Measurements from ENCODE around the gene PAN2.
A peak's percentile ranks its signal among the peaks of the same experiment; 100 is the strongest.
"Not testable (repeated sequence)": the region's sequence is repeated elsewhere in the genome, so short reads cannot be mapped to it uniquely, and the experiment has no call there.

The PAN2 gene

GRCh38 chr12:56282579-56282978 lies 51.2 kb downstream of the PAN2 start:
- no peak for TF ChIP-seq PAX5 (IDR thresholded peaks at IDR 0.05; ENCODE audit: insufficient read depth, low read length, severe bottlenecking)
- no peak for TF ChIP-seq POU2F2 (IDR thresholded peaks at IDR 0.05; ENCODE audit: low read depth, low read length)
- TF ChIP-seq TAF1 (IDR thresholded peaks at IDR 0.05; ENCODE audit: low read depth, low read length) = no peak
- TF ChIP-seq POLR2AphosphoS5 (IDR thresholded peaks at IDR 0.05; ENCODE audit: low read depth, low read length) = no peak
- no peak for TF ChIP-seq POLR2A (IDR thresholded peaks at IDR 0.05; ENCODE audit: low read depth, low read length)
- no peak for TF ChIP-seq SPI1 (IDR thresholded peaks at IDR 0.05; ENCODE audit: low read depth, low read length)
- FAIRE-seq (no peak), DNase-seq (ENCODE audit: insufficient read length, low spot score) (no peak)

- no peak for DNase-seq (ENCODE audit: insufficient read length, low spot score)
Observed at GRCh38 chr12:56282030-56282429, 51.8 kb downstream of the PAN2 start.

GRCh38 chr12:56280849-56281248 lies 53.0 kb downstream of the PAN2 start:
- TF ChIP-seq POU2F2 (IDR thresholded peaks at IDR 0.05; ENCODE audit: low read depth, low read length) (no peak), POLR2A (IDR thresholded peaks at IDR 0.05; ENCODE audit: low read depth, low read length) (no peak), PAX5 (IDR thresholded peaks at IDR 0.05; ENCODE audit: insufficient read depth, low read length, severe bottlenecking) (no peak), POLR2AphosphoS5 (IDR thresholded peaks at IDR 0.05; ENCODE audit: low read depth, low read length) (no peak), SPI1 (IDR thresholded peaks at IDR 0.05; ENCODE audit: low read depth, low read length) (no peak), TAF1 (IDR thresholded peaks at IDR 0.05; ENCODE audit: low read depth, low read length) (no peak)
- DNase-seq (ENCODE audit: insufficient read length, low spot score) (no peak), FAIRE-seq (no peak)

More at GRCh38 chr12:56282030-56282429, 51.8 kb downstream of the PAN2 start:
- TF ChIP-seq POLR2AphosphoS5 (IDR thresholded peaks at IDR 0.05; ENCODE audit: low read depth, low read length) = no peak
- TF ChIP-seq TAF1 (IDR thresholded peaks at IDR 0.05; ENCODE audit: low read depth, low read length) = no peak
- no peak for TF ChIP-seq POU2F2 (IDR thresholded peaks at IDR 0.05; ENCODE audit: low read depth, low read length)
- no peak for TF ChIP-seq PAX5 (IDR thresholded peaks at IDR 0.05; ENCODE audit: insufficient read depth, low read length, severe bottlenecking)
- no peak for TF ChIP-seq SPI1 (IDR thresholded peaks at IDR 0.05; ENCODE audit: low read depth, low read length)
- TF ChIP-seq POLR2A (IDR thresholded peaks at IDR 0.05; ENCODE audit: low read depth, low read length) = no peak
- no peak for FAIRE-seq

- no peak for TF ChIP-seq POLR2AphosphoS5 (IDR thresholded peaks at IDR 0.05; ENCODE audit: low read depth, low read length)
- no peak for TF ChIP-seq PAX5 (IDR thresholded peaks at IDR 0.05; ENCODE audit: insufficient read depth, low read length, severe bottlenecking)
- no peak for TF ChIP-seq POLR2A (IDR thresholded peaks at IDR 0.05; ENCODE audit: low read depth, low read length)
- TF ChIP-seq POU2F2 (IDR thresholded peaks at IDR 0.05; ENCODE audit: low read depth, low read length) = no peak
- TF ChIP-seq TAF1 (IDR thresholded peaks at IDR 0.05; ENCODE audit: low read depth, low read length) = no peak
- TF ChIP-seq SPI1 (IDR thresholded peaks at IDR 0.05; ENCODE audit: low read depth, low read length) = no peak
- FAIRE-seq (no peak), DNase-seq (ENCODE audit: insufficient read length, low spot score) (no peak)
Observed at GRCh38 chr12:56278905-56279304, 54.9 kb downstream of the PAN2 start.

GRCh38 chr12:56274299-56274698 lies 59.5 kb downstream of the PAN2 start:
- FAIRE-seq (no peak), DNase-seq (ENCODE audit: insufficient read length, low spot score) (no peak)
- no peak for TF ChIP-seq POLR2A (IDR thresholded peaks at IDR 0.05; ENCODE audit: low read depth, low read length)
- TF ChIP-seq SPI1 (IDR thresholded peaks at IDR 0.05; ENCODE audit: low read depth, low read length) = no peak
- no peak for TF ChIP-seq TAF1 (IDR thresholded peaks at IDR 0.05; ENCODE audit: low read depth, low read length)
- TF ChIP-seq PAX5 (IDR thresholded peaks at IDR 0.05; ENCODE audit: insufficient read depth, low read length, severe bottlenecking) = no peak
- no peak for TF ChIP-seq POU2F2 (IDR thresholded peaks at IDR 0.05; ENCODE audit: low read depth, low read length)
- no peak for TF ChIP-seq POLR2AphosphoS5 (IDR thresholded peaks at IDR 0.05; ENCODE audit: low read depth, low read length)

- FAIRE-seq; DNase-seq (ENCODE audit: insufficient read length, low spot score): not testable (repeated sequence)
Observed at GRCh38 chr12:56272468-56272867, 61.3 kb downstream of the PAN2 start.

GRCh38 chr12:56271031-56271430 lies 62.8 kb downstream of the PAN2 start:
- no peak for FAIRE-seq
- TF ChIP-seq PAX5 (IDR thresholded peaks at IDR 0.05; ENCODE audit: insufficient read depth, low read length, severe bottlenecking) (no peak), POLR2A (IDR thresholded peaks at IDR 0.05; ENCODE audit: low read depth, low read length) (peak; percentile 34; the same call in 1 of the 2 replicates)
- DNase-seq (ENCODE audit: insufficient read length, low spot score) = no peak

GRCh38 chr12:56267443-56268071 lies 66.2 kb downstream of the PAN2 start:
- no peak for DNase-seq (ENCODE audit: insufficient read length, low spot score)
- TF ChIP-seq TAF1 (IDR thresholded peaks at IDR 0.05; ENCODE audit: low read depth, low read length) (no peak), POLR2A (IDR thresholded peaks at IDR 0.05; ENCODE audit: low read depth, low read length) (no peak), SPI1 (IDR thresholded peaks at IDR 0.05; ENCODE audit: low read depth, low read length) (no peak), POLR2AphosphoS5 (IDR thresholded peaks at IDR 0.05; ENCODE audit: low read depth, low read length) (no peak), PAX5 (IDR thresholded peaks at IDR 0.05; ENCODE audit: insufficient read depth, low read length, severe bottlenecking) (no peak), POU2F2 (IDR thresholded peaks at IDR 0.05; ENCODE audit: low read depth, low read length) (no peak)
- no peak for FAIRE-seq

GRCh38 chr12:56266693-56267442 lies 66.9 kb downstream of the PAN2 start, which contains the start of gene COQ10A:
Gene COQ10A (plus strand): TSS chr12:56266942. CDS start chr12:56267119, 177 bp downstream.
- DNase-seq (ENCODE audit: insufficient read length, low spot score) (peak; percentile 95), FAIRE-seq (peak; percentile 90)
- TF ChIP-seq POLR2A (IDR thresholded peaks at IDR 0.05; ENCODE audit: low read depth, low read length) = peak; percentile 66; the same call in 1 of the 2 replicates
- TF ChIP-seq PAX5 (IDR thresholded peaks at IDR 0.05; ENCODE audit: insufficient read depth, low read length, severe bottlenecking) = no peak
- TF ChIP-seq TAF1 (IDR thresholded peaks at IDR 0.05; ENCODE audit: low read depth, low read length) = peak; percentile 54; the same call in 1 of the 2 replicates
- no peak for TF ChIP-seq POU2F2 (IDR thresholded peaks at IDR 0.05; ENCODE audit: low read depth, low read length)
- TF ChIP-seq POLR2AphosphoS5 (IDR thresholded peaks at IDR 0.05; ENCODE audit: low read depth, low read length) = peak; percentile 68; the same call in 1 of the 2 replicates
- TF ChIP-seq SPI1 (IDR thresholded peaks at IDR 0.05; ENCODE audit: low read depth, low read length) = peak; percentile 36

Data from GM12891 (cell line).